Measurements from ENCODE around the gene MAST4. TPM values are rescaled to one million over a fixed set of nuclear protein-coding genes. Genes with fewer than 3 reads are reported as not detected.

Gene MAST4
- total and polyA plus RNA-seq, 2 of the 8 experiments (the other 6 are each of a cell fraction or from before 2014, with no cell fraction given): 1.5 to 2.6 TPM

GRCh38 chr5:66850354-66851075 is 254.3 kb downstream of the MAST4 start:
- WGBS, 2 experiments (ENCODE audit: extremely low coverage in 1 of 2, insufficient coverage in 1 of 2, insufficient read length in 1 of 2, insufficient replicate concordance in 2 of 2, low coverage in 1 of 2, low lambda C conversion rate in 2 of 2, missing lambda C conversion rate in 1 of 2): 92% methylated on average over 5 of the region's 5 CpGs; no CpG with 5 or more reads in 1 of the 2 experiments
- Histone ChIP-seq H3K23me2 (ENCODE audit: low read depth, low read length) (no peaks in the 10 kb centered on the region; the same call in 1 of the 2 replicates), H4K91ac (replicated peaks; ENCODE audit: insufficient read length, low read length) (no peak overlapping the region), H2BK15ac (ENCODE audit: low read length) (no peak overlapping the region), H3K4me2 (ENCODE audit: insufficient read depth in 1 of 2, low read depth in 2 of 2, low read length in 2 of 2) (no peak overlapping the region), H2BK5ac (ENCODE audit: low read depth, low read length) (no peak overlapping the region), H3K4me1 (replicated peaks in 1 of 4; ENCODE audit: control insufficient read depth in 3 of 4, insufficient read depth in 4 of 4, low read length in 3 of 4) (no peaks in the 10 kb centered on the region; a peak in 1 of 7 replicates), H2BK20ac (ENCODE audit: low read length) (no peak overlapping the region), H2AFZ (ENCODE audit: low read length) (no peak overlapping the region), H2BK120ac (replicated peaks; ENCODE audit: low read depth, low read length) (no peak overlapping the region), H3K36me3 (ENCODE audit: control insufficient read depth in 2 of 4, insufficient read depth in 4 of 4, low read length in 3 of 4) (no peaks in the 10 kb centered on the region), H3K9ac (replicated peaks in 1 of 4; ENCODE audit: extremely low read depth in 1 of 4, low read depth in 3 of 4, low read length in 3 of 4) (no peak overlapping the region), H3K79me2 (ENCODE audit: control insufficient read depth in 1 of 2, insufficient read depth in 2 of 2, low read length in 2 of 2) (no peaks in the 10 kb centered on the region), H3K18ac (ENCODE audit: extremely low read depth, low read length) (no peak overlapping the region), H2AK5ac (ENCODE audit: low read depth, low read length) (no peak overlapping the region), H3K56ac (replicated peaks; ENCODE audit: insufficient read length, low read depth, low read length) (no peak overlapping the region), H3K4me3 (ENCODE audit: extremely low read depth in 1 of 4, insufficient read depth in 2 of 4, low read depth in 3 of 4, low read length in 4 of 4) (no peak overlapping the region), H3K14ac (ENCODE audit: insufficient read length) (no peak overlapping the region), H3K79me1 (ENCODE audit: low read depth, low read length) (no peaks in the 10 kb centered on the region), H4K20me1 (replicated peaks in 1 of 2; ENCODE audit: control insufficient read depth in 1 of 2, insufficient read depth in 2 of 2, low read length in 2 of 2) (no peaks in the 10 kb centered on the region), H3K27me3 (replicated peaks in 1 of 4; ENCODE audit: control insufficient read depth in 3 of 4, extremely low read depth in 1 of 4, insufficient read depth in 3 of 4, low read length in 3 of 4) (no peaks in the 10 kb centered on the region), H2BK12ac (ENCODE audit: low read depth, low read length) (no peak overlapping the region), H4K8ac (ENCODE audit: extremely low read depth, insufficient read depth, low read length) (no peak overlapping the region), H3K4ac (replicated peaks; ENCODE audit: insufficient read length, low read depth, low read length) (no peak overlapping the region), H3K9me3 (ENCODE audit: insufficient read depth in 2 of 2, low read depth in 1 of 2, low read length in 1 of 2) (no peaks in the 10 kb centered on the region), H4K5ac (ENCODE audit: insufficient read length, low read depth, low read length) (no peak overlapping the region), H3K27ac (ENCODE audit: low read depth, low read length) (no peak overlapping the region), H3K23ac (ENCODE audit: insufficient read length) (no peak overlapping the region)
- DNase-seq (ENCODE audit: low read depth in 1 of 2, low spot score in 2 of 2) (no peak), FAIRE-seq (no peak)
- ChIA-PET CTCF (ENCODE audit: partially characterized antibody) (interaction anchor here (0.7 kb wide), 1 partner anchor 45 kb away, joined by 3 read pairs; no protein-coding TSS in a partner anchor), POLR2A (ENCODE audit: partially characterized antibody) (no interaction called here)
- TF ChIP-seq RFX5 (IDR thresholded peaks at IDR 0.05; ENCODE audit: borderline replicate concordance, low read depth, low read length) (no peak), SP4 (IDR thresholded peaks at IDR 0.05; ENCODE audit: low read length) (no peak), TCF12 (IDR thresholded peaks at IDR 0.05; ENCODE audit: low read depth, low read length) (no peak), HDAC2 (IDR thresholded peaks at IDR 0.05; ENCODE audit: borderline replicate concordance in 1 of 2, low read depth in 2 of 2, low read length in 2 of 2) (no peak)

Data from H1 (cell line).